Stimulated activated CD4-positive, alpha-beta T cell treated with anti-CD3 and anti-CD28 coated beads, Interleukin-1b, Interleukin-23, amount 100 ng/mL, for 1 hour (primary cell): ENCODE results near the gene SATB1.

Experiments
- DNase-seq, 2 donors: peaks; one replicate each; pipeline ENCODE4 v3.0.0-alpha.2; 2020; ENCODE audit warnings: low read depth in 2 of 2

SATB1 gene

GRCh38 chr3:18401300-18401961, 23.7 kb downstream of the SATB1 start:
- DNase-seq: no peak

DNA sequence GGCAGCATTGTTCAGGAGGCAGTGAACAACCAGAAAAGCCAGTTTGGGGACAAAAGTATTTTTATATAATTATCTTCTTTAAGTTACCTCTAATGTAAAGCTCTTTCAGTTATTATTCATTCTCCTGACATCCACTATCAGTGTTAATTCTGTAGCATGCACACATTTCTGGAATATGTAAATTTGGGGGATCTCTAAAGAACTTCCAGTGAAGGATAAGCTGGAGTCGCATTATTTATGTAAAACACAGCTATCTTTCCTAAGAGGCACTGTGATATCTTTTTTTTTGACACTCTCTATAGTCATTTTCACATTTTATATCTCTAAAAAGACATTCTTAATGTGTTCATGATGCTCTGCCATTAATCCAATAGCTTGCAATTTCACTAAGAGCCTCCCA, 26.7 kb downstream of the SATB1 start:
- DNase-seq: no peak

DNA sequence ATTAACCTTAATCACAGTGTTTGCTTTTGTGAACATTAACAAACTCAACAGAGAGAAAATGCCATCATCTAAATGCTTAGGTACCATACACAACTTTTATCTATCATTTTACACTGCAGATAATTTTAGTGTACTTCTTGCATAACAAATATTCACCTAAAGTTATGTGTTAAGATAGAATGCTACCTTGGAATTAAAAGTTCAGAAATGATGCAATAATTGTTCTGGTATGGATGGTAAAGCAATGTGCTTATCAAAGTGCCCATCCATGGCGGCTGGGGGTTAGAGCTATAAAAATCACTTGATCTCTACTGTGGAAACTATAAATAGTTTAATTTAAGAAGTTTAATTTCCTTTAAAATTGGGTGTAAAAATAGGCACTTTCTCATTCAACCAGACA, 28.7 kb downstream of the SATB1 start:
- no peak for DNase-seq

- no peak for DNase-seq
These were observed 30.6 kb downstream of the SATB1 start for GRCh38 chr3:18394384-18394995.

DNA sequence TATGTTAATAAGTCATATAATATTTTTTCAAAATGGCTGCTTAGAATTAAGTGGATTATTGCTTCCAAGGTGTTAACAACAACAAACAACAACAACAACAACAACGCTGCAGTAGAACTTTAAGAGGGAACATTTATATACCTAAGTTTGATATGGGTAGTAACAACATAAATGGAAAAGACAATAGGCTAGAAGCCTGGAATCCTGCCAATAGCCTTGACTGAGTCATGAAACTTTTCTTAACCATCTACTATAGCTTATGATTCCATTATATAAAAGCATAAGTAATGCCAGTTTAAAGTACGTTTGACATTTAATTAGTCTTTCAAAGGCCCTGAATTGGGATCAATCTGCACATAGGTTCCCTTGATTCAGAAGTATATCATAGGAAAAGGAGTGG, 31.2 kb downstream of the SATB1 start:
- DNase-seq: no peak

- DNase-seq: no peak
These were observed 35.0 kb downstream of the SATB1 start for GRCh38 chr3:18390024-18390660.

DNA sequence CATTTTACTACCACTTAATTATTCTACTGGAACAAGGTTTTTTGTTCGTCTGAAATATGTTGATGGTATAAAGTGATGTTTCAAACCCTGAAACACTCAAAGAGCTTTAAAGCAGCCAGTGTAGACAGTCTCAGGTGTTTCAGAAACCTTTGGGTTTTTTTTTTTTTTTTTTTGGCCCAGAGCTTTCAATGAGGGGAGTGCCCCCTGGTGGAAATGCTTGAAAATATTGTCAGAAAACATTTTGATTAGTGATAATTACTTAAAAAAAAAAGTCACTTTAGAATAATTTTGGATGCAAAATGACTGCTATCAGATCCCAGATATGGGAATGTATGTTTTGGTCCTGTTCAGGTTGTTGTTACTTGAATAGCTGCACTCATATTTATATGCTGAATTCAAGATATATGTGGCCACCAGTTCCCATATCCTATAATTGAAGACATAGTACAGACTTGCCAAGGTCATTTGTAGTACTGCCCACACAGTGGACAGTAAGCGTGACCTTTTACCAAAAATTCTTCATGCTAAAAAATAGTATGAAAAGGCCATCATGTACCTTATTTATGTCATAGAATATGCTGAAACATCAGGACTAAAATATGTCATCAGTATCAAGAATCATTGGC, 35.9 kb downstream of the SATB1 start:
- DNase-seq: no peak

DNA sequence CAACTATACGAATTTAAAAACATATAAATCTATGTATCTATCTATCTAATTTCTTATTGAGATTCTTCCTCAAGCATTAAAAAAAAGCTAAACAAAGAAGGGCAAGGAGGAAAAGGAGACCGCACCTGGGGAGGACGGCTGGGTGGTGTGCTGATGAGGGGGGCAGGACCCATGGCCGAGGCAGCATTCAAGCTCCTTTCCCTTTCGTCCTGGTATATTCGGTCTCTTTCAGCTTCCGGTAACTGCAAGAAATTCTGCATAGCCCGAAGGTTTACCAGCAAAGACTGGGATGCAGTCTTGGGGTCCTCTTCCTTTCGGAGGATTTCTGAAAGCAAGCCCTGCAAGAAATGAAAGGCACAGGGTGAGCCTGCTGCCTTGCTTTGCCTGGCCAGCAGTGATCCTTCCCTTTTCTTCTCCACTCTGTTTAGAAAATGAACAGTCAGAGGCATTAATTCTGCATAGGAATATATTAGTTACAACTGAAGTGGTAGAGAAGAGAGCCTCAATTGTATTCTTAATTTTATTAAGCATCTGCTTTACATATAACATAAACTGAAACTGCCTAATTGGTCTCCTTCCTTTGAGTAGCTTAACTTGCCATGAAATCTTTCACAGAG, 38.8 kb downstream of the SATB1 start:
- no peak for DNase-seq

GRCh38 chr3:18385706-18386105, 39.4 kb downstream of the SATB1 start:
- no peak for DNase-seq

- DNase-seq: no peak
These were observed 42.3 kb downstream of the SATB1 start for GRCh38 chr3:18382760-18383369.

GRCh38 chr3:18379647-18380046, 45.5 kb downstream of the SATB1 start:
- DNase-seq: no peak

DNA sequence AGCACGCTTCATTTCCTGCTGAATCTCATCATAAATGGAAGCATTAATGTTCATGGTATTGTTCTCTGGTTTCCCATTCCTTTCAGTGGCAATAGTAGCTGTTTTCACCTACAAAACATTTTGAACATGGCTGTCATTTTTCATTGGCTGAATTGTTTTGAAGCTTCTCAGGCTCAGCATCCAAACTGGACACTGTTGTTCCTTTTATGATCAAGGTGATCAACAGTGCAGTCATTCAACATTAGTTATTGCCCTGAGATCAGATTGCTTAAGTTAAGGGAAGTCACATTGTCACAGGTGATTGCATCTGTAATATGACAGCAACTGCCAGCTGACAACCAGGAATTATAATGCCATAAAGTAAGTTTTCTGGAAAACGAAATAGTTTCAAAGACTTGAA, 46.9 kb downstream of the SATB1 start:
- no peak for DNase-seq

DNA sequence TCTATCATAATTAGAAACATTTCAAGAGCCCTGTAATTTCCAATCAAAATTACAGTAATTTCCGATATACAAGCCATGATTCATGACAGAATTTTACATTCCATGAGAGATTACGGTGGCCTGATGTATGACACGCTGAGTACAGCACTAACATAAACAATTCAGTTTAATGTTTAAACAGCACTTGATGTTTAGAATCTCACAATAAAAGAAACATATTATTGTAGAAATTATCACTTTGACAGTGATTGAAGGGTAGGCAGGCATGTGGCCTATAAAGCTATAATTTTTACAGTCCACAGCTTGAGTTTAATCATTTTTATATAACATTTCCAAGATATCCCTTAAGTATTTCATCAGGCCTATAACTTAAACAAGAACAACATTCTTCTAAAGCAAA, 48.5 kb downstream of the SATB1 start:
- no peak for DNase-seq

GRCh38 chr3:18372786-18373405, 52.2 kb downstream of the SATB1 start:
- no peak for DNase-seq

GRCh38 chr3:18370672-18371071, 54.5 kb downstream of the SATB1 start:
- DNase-seq: no peak

GRCh38 chr3:18369551-18370185, 55.5 kb downstream of the SATB1 start:
- no peak for DNase-seq

DNA sequence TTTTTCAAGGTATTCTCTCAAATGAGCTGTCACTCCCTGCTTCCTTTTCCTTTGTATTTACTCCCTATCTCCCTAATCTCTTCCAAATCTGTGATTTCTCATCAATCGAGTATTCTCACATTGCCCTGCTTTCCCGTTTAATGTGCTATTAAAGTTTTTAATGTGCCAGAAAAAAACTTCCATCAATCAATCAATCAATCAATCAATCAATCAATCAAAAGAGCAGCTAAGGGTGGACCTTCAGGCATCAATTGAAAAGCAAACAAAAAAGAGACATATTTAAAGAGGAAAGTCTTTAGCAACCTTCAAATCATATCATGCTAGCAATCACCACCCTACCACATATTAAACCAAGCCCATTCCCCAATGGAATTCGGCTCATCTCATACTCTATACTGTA, 58.9 kb downstream of the SATB1 start:
- DNase-seq: no peak

GRCh38 chr3:18363338-18363737, 61.8 kb downstream of the SATB1 start:
- DNase-seq: no peak

- no peak for DNase-seq
These were observed 67.4 kb downstream of the SATB1 start for GRCh38 chr3:18357747-18358146.

DNA sequence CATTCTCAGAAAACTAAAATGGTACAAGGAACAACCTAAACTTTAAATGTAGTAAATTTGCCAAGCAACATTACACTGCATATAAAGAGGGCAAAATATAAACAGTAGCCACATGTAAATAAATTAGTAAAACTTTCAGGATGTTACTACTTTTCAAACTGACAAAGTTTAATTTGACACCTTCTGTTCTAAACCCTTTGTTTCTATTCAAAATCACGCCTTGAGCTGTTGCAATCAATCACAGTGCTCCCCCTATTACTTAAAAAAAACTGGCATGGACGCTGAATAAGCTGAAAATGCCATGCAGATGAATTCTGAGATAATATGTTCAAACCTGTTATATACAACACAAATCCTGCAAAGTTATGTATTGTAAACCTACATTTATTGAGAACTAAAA, 69.3 kb downstream of the SATB1 start:
- DNase-seq: no peak

- no peak for DNase-seq
These were observed 70.4 kb downstream of the SATB1 start for GRCh38 chr3:18354701-18355100.
